ENCODE measurements around the gene NKTR.
"Not testable (repeated sequence)": the region's sequence is repeated elsewhere in the genome, so short reads cannot be mapped to it uniquely, and the experiment has no call there.

Gene NKTR

DNA sequence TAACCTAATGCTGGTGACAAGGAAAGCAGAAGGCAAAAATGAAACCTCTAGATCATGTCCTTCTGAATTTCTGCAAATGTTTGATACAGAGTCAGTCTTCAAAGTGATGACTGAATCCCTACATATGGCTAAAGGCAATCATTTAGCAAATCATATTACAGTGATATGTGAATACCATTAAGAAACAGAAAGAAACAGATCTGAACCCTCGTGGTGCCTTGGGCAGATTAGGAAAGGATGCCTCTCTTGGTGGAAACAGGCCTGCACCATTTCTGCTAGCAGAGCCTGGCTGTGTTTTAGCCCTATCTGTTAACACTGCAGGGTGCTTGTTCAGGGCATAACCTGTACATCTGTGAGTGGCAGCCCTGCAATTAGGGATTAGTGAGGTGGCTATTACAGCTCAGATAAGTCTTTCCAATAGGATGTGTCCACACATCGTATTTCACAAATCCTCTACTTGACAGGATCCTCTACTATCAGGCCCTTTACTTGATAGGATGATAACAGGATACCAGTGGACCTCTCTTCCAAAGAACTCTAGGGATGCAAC, 30.8 kb upstream of the NKTR start:
- no peak overlapping the region for H3K4me3 ChIP-seq (ENCODE audit: low read depth, low read length)
- no peak for DNase-seq (ENCODE audit: low read depth)
- TF ChIP-seq MYC (IDR thresholded peaks at IDR 0.05; ENCODE audit: low read depth, low read length) (no peak), POLR2A (IDR thresholded peaks at IDR 0.05; ENCODE audit: extremely low read depth, insufficient read length) (no peak)
- TF ChIP-seq, protein P1, sequence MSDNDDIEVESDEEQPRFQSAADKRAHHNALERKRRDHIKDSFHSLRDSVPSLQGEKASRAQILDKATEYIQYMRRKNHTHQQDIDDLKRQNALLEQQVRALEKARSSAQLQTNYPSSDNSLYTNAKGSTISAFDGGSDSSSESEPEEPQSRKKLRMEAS (IDR thresholded peaks at IDR 0.05; ENCODE audit: low read depth, low read length) = no peak
- TF ChIP-seq, protein P2, sequence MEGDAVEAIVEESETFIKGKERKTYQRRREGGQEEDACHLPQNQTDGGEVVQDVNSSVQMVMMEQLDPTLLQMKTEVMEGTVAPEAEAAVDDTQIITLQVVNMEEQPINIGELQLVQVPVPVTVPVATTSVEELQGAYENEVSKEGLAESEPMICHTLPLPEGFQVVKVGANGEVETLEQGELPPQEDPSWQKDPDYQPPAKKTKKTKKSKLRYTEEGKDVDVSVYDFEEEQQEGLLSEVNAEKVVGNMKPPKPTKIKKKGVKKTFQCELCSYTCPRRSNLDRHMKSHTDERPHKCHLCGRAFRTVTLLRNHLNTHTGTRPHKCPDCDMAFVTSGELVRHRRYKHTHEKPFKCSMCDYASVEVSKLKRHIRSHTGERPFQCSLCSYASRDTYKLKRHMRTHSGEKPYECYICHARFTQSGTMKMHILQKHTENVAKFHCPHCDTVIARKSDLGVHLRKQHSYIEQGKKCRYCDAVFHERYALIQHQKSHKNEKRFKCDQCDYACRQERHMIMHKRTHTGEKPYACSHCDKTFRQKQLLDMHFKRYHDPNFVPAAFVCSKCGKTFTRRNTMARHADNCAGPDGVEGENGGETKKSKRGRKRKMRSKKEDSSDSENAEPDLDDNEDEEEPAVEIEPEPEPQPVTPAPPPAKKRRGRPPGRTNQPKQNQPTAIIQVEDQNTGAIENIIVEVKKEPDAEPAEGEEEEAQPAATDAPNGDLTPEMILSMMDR (IDR thresholded peaks at IDR 0.05; ENCODE audit: low read depth, low read length) = no peak

DNA sequence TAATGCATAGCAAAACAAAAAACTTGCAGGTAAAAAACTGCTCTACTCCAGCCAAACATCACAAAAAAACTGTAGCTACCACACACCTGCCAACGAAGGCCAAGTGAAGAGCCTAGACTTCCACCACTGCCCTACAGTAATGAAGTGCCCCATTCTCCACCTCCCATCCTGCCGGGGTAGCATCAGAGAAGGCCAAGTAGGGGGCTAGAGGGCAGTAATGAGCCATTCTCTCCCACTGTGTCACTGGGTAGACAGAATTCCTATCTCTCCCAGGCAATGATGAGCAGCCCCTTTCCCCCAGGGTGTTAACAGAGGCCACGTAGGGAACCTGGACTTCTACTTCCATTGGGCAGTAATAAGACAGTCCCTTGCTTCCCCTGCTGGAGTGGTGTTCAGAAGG, 28.2 kb upstream of the NKTR start:
- TF ChIP-seq, protein P1 (IDR thresholded peaks at IDR 0.05; ENCODE audit: low read depth, low read length) = no peak
- TF ChIP-seq, protein P2 (IDR thresholded peaks at IDR 0.05; ENCODE audit: low read depth, low read length) = peak; percentile 72
- peak; percentile 41 for DNase-seq (ENCODE audit: low read depth)
- H3K4me3 ChIP-seq (ENCODE audit: low read depth, low read length) = no peak overlapping the region

DNA sequence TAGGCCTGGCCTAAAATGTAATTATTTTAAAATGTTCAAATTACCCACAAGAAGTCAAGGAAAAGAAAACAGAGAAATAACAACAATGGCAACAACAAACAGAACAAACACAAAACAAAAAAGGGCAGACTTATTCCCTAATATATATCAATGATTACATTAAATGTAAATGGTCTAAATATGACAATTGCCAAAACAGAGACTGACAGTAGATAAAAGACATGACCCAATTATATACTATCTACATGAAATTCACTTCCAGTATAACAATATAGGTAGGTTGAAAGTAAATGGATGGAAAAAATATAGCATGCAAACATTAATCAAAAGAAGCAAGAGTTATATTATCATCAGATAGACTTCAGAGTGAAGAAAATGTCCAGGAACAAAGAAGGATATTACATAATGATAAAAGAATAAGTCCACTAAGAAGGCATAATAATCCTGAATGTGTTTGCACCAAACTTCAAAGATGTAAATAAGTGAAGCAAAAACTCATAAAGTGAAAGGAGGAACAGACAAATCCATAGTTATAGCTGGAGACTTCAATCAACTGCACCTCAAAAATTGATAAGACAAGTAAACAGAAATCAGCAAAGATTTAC, 25.2 kb upstream of the NKTR start:
- H3K4me3 ChIP-seq (ENCODE audit: low read depth, low read length) = no peak overlapping the region
- no peak for DNase-seq (ENCODE audit: low read depth)
- TF ChIP-seq, protein P1 (IDR thresholded peaks at IDR 0.05; ENCODE audit: low read depth, low read length) = no peak

DNA sequence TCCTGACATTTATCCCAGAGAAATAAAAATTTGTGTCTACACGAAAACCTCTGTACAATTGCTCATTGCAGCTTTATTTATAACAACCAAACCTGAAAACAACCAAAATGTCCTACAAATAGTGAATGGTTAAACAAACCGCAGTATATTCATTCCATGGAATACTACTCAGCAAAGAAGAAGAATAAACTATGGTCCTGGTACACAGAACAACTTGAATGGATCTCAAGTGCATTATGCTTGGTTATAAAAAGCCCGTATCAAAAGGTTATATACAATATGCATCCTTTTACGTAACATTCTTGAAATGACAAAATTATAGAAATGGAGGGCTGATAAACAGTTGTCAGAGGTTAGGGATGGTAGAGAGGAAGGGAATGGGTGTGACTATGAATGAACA, 22.4 kb upstream of the NKTR start:
- no peak for DNase-seq (ENCODE audit: low read depth)
- no peak overlapping the region for H3K4me3 ChIP-seq (ENCODE audit: low read depth, low read length)
- TF ChIP-seq, protein P2 (IDR thresholded peaks at IDR 0.05; ENCODE audit: low read depth, low read length) = no peak
- no peak for TF ChIP-seq POLR2A (IDR thresholded peaks at IDR 0.05; ENCODE audit: extremely low read depth, insufficient read length)
- TF ChIP-seq, protein P1 (IDR thresholded peaks at IDR 0.05; ENCODE audit: low read depth, low read length) = no peak
- TF ChIP-seq MYC (IDR thresholded peaks at IDR 0.05; ENCODE audit: low read depth, low read length) = no peak

DNA sequence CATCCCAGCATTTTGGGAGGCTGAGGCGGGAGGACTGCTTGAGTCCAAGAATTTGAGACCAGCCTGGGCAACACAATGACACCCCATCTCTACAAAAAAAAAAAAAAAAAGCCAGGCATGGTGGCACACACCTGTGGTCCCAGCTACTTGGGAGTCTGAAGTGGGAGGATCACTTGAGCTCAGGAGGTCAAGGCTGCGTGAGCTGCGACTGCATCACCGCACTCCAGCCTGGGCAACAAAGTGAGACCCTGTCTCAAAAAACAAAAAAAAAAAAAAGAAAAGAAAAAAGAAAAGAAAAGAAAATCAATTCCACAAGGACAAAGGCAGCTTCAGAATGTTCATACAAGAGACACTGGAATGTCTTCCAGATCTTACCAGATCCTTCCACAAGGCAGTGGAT, 21.1 kb upstream of the NKTR start:
- DNase-seq (ENCODE audit: low read depth); H3K4me3 ChIP-seq (ENCODE audit: low read depth, low read length): not testable (repeated sequence)

DNA sequence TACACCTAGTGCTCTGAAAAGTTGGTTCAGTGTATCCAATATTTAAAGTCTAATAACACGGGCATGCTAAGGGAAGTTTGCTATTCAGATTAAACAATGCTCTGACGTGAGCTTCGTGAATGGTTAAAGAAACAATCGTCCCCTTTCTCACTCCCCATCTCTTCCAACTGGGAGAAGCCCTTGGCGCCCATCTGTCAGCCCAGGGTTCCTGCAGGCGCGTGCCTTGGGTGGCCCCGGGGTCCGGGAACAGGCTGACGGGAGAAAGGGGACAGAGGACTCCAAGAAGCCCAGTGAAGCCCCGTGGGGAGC, 19.1 kb upstream of the NKTR start:
- H3K4me3 ChIP-seq (ENCODE audit: low read depth, low read length) = peak overlapping the region; percentile 82
- no peak for DNase-seq (ENCODE audit: low read depth)
- TF ChIP-seq, protein P2 (IDR thresholded peaks at IDR 0.05; ENCODE audit: low read depth, low read length) = no peak
- TF ChIP-seq, protein P1 (IDR thresholded peaks at IDR 0.05; ENCODE audit: low read depth, low read length) = no peak
- TF ChIP-seq POLR2A (IDR thresholded peaks at IDR 0.05; ENCODE audit: extremely low read depth, insufficient read length) (no peak), MYC (IDR thresholded peaks at IDR 0.05; ENCODE audit: low read depth, low read length) (no peak)

All from NB4 (cell line).